Right lobe of liver (tissue), 4 donors: ENCODE measurements around the gene TMIGD1.

ENCODE experiments used
- CTCF ChIP-seq, 4 donors: fragments of 200-600 bp in 3 of 4; fragments of 450-650 bp in 1 of 4; IDR thresholded peaks; one replicate each; pipeline versions ENCODE4 v1.5.1 to v1.8.0; 2016 to 2022; ENCODE audit warnings: antibody characterized with exemption in 4 of 4, mild to moderate bottlenecking in 2 of 4
- POLR2A ChIP-seq: fragments of 450-650 bp; IDR thresholded peaks from one replicate; pipeline ENCODE4 v1.6.1; 2017; ENCODE audit warnings: antibody characterized with exemption, mild to moderate bottlenecking
- donor health status: DM: no; HTN: no; CAD: no.
- donor health status: DM: no; HTN: no; CAD: no.
- donor health status: DM: no; HTN: yes; CAD: no.

- TF ChIP-seq CTCF (IDR thresholded peaks at IDR 0.05) (no peak), POLR2A (no peak)
These were observed 5.2 kb upstream of the TMIGD1 start for GRCh38 chr17:30339086-30339485.
